Sigmoid colon (tissue), 4 donors: ENCODE measurements around the gene SHISA8.

ENCODE experiments used
- POLR2A ChIP-seq, 2 donors: fragments of 450-650 bp; IDR thresholded peaks; one replicate each; pipeline ENCODE4 v1.6.1; 2016; ENCODE audit warnings: antibody characterized with exemption in 2 of 2, mild to moderate bottlenecking in 2 of 2, moderate library complexity in 2 of 2
- POLR2AphosphoS5 ChIP-seq, 4 donors: sonication (generic); formaldehyde crosslinking; IDR thresholded peaks; one replicate each; pipeline ENCODE4 v1.6.1; 2017; ENCODE audit warnings: antibody characterized with exemption in 4 of 4
- TF ChIP-seq, protein P1 (sequence below), 4 experiments: fragments of 450-650 bp in 3 of 4; fragments of 200-600 bp in 1 of 4; IDR thresholded peaks; one replicate each; pipeline ENCODE4 v1.5.1; 2016 to 2019; ENCODE audit warnings: antibody characterized with exemption in 4 of 4, mild to moderate bottlenecking in 3 of 4, moderate library complexity in 2 of 4

GRCh38 chr22:41906822-41907221, 8.1 kb downstream of the SHISA8 start:
- TF ChIP-seq, protein P1, sequence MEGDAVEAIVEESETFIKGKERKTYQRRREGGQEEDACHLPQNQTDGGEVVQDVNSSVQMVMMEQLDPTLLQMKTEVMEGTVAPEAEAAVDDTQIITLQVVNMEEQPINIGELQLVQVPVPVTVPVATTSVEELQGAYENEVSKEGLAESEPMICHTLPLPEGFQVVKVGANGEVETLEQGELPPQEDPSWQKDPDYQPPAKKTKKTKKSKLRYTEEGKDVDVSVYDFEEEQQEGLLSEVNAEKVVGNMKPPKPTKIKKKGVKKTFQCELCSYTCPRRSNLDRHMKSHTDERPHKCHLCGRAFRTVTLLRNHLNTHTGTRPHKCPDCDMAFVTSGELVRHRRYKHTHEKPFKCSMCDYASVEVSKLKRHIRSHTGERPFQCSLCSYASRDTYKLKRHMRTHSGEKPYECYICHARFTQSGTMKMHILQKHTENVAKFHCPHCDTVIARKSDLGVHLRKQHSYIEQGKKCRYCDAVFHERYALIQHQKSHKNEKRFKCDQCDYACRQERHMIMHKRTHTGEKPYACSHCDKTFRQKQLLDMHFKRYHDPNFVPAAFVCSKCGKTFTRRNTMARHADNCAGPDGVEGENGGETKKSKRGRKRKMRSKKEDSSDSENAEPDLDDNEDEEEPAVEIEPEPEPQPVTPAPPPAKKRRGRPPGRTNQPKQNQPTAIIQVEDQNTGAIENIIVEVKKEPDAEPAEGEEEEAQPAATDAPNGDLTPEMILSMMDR (IDR thresholded peaks at IDR 0.05) = no peak
- TF ChIP-seq POLR2AphosphoS5 (IDR thresholded peaks at IDR 0.05) = no peak
- TF ChIP-seq POLR2A (IDR thresholded peaks at IDR 0.05) = no peak
